ENCODE results near the gene LTB4R. TPM values are rescaled to one million over a fixed set of nuclear protein-coding genes. Genes with fewer than 3 reads are reported as not detected.

The LTB4R gene
- total and polyA plus RNA-seq, 8 donors = 5.3 to 26.1 (median 6.5) TPM

DNA sequence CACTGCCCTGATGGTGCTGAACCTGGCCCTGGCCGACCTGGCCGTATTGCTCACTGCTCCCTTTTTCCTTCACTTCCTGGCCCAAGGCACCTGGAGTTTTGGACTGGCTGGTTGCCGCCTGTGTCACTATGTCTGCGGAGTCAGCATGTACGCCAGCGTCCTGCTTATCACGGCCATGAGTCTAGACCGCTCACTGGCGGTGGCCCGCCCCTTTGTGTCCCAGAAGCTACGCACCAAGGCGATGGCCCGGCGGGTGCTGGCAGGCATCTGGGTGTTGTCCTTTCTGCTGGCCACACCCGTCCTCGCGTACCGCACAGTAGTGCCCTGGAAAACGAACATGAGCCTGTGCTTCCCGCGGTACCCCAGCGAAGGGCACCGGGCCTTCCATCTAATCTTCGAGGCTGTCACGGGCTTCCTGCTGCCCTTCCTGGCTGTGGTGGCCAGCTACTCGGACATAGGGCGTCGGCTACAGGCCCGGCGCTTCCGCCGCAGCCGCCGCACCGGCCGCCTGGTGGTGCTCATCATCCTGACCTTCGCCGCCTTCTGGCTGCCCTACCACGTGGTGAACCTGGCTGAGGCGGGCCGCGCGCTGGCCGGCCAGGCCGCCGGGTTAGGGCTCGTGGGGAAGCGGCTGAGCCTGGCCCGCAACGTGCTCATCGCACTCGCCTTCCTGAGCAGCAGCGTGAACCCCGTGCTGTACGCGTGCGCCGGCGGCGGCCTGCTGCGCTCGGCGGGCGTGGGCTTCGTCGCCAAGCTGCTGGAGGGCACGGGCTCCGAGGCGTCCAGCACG is 4.7 kb downstream of the LTB4R start:
- intact Hi-C loops (cut with DNase I) = no loop called here
- H3K4me1 ChIP-seq = peaks cover 24 to 84% of the 10 kb centered on the region in 2 donors
- peaks cover 0 to 35% of the 10 kb centered on the region in 2 donors for H3K36me3 ChIP-seq
- peaks cover 0 to 37% of the 10 kb centered on the region in 2 donors for H3K27me3 ChIP-seq
- H3K27ac ChIP-seq = peak overlapping the region; percentile 51 to 95
- TF ChIP-seq, protein P1, sequence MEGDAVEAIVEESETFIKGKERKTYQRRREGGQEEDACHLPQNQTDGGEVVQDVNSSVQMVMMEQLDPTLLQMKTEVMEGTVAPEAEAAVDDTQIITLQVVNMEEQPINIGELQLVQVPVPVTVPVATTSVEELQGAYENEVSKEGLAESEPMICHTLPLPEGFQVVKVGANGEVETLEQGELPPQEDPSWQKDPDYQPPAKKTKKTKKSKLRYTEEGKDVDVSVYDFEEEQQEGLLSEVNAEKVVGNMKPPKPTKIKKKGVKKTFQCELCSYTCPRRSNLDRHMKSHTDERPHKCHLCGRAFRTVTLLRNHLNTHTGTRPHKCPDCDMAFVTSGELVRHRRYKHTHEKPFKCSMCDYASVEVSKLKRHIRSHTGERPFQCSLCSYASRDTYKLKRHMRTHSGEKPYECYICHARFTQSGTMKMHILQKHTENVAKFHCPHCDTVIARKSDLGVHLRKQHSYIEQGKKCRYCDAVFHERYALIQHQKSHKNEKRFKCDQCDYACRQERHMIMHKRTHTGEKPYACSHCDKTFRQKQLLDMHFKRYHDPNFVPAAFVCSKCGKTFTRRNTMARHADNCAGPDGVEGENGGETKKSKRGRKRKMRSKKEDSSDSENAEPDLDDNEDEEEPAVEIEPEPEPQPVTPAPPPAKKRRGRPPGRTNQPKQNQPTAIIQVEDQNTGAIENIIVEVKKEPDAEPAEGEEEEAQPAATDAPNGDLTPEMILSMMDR (IDR thresholded peaks at IDR 0.05) = peak; percentile 18 to 33
- peak in 2 of 4 donors; percentile 48 to 80 for DNase-seq
- H3K4me3 ChIP-seq = peak overlapping the region in 1 of 2 donors; percentile 32
- ATAC-seq = peak; percentile 30
- no peaks in the 10 kb centered on the region for H3K9me3 ChIP-seq

DNA sequence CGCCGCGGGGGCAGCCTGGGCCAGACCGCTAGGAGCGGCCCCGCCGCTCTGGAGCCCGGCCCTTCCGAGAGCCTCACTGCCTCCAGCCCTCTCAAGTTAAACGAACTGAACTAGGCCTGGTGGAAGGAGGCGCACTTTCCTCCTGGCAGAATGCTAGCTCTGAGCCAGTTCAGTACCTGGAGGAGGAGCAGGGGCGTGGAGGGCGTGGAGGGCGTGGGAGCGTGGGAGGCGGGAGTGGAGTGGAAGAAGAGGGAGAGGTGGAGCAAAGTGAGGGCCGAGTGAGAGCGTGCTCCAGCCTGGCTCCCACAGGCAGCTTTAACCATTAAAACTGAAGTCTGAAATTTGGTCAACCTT is 5.3 kb downstream of the LTB4R start:
- Histone ChIP-seq H3K4me1 (peaks cover 24 to 78% of the 10 kb centered on the region in 2 donors), H3K36me3 (peaks cover 0 to 37% of the 10 kb centered on the region in 2 donors), H3K27me3 (peaks cover 0 to 37% of the 10 kb centered on the region in 2 donors), H3K4me3 (no peak overlapping the region), H3K27ac (peak overlapping the region in 1 of 2 donors; percentile 95), H3K9me3 (no peaks in the 10 kb centered on the region)
- DNase-seq = peak in 2 of 4 donors; percentile 30 to 71
- intact Hi-C loops (cut with DNase I) = no loop called here
- TF ChIP-seq, protein P1 (IDR thresholded peaks at IDR 0.05) = no peak
- ATAC-seq = no peak

DNA sequence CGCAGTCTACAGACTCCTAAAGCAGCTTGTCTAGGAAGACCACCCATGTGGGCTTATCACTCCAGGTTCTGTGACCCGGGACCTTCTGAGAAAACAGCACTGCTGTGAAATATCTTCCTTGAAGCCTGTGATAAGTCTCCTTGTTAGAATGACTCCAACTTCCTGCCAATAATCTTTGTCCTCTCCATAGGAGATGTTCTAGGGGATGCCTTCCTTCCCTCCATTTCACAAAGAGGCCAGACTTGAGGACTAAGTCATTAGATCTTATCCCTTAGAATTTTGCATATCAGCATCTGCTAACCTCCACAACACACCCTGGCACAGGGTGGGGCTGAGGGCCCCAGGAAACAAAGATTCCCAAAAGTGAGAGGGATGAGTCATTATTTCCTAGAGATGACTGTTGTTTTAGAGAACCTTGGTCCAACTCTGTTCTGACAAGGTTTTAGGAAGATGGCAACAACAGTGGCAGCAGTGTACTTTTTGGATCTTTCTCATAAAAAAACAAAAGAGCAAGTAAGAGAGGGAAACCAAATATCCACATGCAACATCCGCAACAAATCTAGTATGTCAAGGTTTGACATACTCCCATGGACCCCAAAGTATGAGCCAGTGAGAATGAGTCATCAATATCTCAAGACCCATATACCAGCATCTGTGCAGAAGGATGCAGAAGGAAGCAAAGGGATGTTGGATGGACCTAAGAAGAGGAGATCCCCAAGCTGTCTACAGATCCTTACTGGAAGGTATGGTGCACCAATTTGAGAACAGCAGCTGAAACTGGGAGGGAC is 6.0 kb downstream of the LTB4R start:
- Histone ChIP-seq H3K27ac (peak overlapping the region in 1 of 2 donors; percentile 95), H3K27me3 (peaks cover 0 to 37% of the 10 kb centered on the region in 2 donors), H3K9me3 (no peaks in the 10 kb centered on the region), H3K36me3 (peaks cover 0 to 42% of the 10 kb centered on the region in 2 donors), H3K4me3 (no peak overlapping the region), H3K4me1 (peaks cover 19 to 70% of the 10 kb centered on the region in 2 donors)
- DNase-seq (no peak), ATAC-seq (no peak)
- TF ChIP-seq, protein P1 (IDR thresholded peaks at IDR 0.05) = no peak
- intact Hi-C loops (cut with DNase I) = no loop called here

DNA sequence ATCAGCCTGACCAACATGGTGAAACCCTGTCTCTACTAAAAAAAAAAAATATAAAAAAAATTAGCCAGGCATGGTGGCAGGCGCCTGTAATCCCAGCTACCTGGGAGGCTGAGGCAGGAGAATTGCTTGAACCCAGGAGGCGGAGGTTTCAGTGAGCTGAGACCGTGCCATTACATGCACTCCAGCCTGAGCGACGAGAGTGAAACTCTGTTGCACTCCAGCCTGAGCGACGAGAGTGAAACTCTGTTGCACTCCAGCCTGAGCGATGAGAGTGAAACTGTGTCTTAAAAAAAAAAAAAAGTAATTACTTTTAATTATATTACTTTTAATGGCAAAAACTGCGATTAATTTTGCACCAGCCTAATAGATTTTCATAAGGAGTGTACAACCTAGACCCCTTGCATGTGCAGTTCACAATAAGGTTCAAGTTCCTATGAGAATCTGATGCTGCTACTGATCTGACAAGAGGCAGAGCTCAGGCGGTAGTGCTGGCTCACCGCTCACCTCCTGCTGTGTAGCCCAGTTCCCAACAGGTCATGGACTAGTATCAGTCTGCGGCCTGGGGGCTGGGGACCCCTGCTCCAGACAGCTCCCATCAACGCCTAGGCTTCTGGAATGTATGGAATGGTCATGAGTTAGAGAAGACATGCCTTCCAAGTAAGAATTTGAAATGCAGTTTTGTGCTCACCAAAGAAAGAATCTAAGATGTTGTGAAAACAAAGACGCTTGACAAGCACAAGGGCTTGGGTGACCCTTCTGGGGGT is 10.1 kb downstream of the LTB4R start:
- TF ChIP-seq, protein P1 (IDR thresholded peaks at IDR 0.05) = no peak
- Histone ChIP-seq H3K9me3 (no peaks in the 10 kb centered on the region), H3K27ac (no peak overlapping the region), H3K36me3 (peaks cover 0 to 44% of the 10 kb centered on the region in 2 donors), H3K27me3 (peaks cover 0 to 27% of the 10 kb centered on the region in 2 donors), H3K4me1 (peaks cover 6 to 30% of the 10 kb centered on the region in 2 donors), H3K4me3 (no peak overlapping the region)
- DNase-seq (peak in 1 of 4 donors; percentile 30), ATAC-seq (no peak)
- intact Hi-C loops (cut with DNase I) = no loop called here

Data from left lung (tissue), 10 donors.